ENCODE results near the gene ZNF547. TPM values are rescaled to one million over a fixed set of nuclear protein-coding genes. Genes with fewer than 3 reads are reported as not detected.
"Not testable (repeated sequence)": the region's sequence is repeated elsewhere in the genome, so short reads cannot be mapped to it uniquely, and the experiment has no call there.

ZNF547 gene
- total RNA-seq, 2 experiments from 2014 or later = 1.0 to 1.4 TPM

DNA sequence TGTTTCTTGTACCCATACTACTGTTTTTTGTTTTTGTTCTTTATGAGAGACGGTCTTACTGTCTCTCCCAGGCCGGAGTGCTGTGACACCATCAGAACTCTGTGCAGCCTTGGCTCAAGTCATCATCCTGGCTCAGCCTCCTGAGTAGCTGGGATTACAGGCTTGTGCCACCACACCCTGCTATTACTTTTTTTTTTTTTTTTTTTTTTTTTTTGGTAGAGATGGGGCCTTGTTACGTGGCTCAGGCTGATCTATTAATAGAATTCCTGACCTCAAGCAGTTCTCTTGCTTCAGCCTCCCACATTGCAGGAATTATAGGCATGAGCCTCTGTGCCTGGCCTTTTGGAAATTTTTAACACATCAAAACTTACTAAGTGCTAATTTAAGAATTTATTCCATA, 15.2 kb upstream of the ZNF547 start:
- CTCF ChIA-PET = no interaction called here
- Mint-ChIP-seq H3K4me1 (ENCODE audit: low read depth) (peaks cover 23% of the 10 kb centered on the region), H3K9me3 (peaks cover 14% of the 10 kb centered on the region), H3K27me3 (peaks cover 5% of the 10 kb centered on the region), H3K4me3 (no peak overlapping the region), H3K36me3 (peaks cover 23% of the 10 kb centered on the region), H3K27ac (no peak overlapping the region)
- intact Hi-C loops (cut with micrococcal nuclease) = no loop called here
- no peak for DNase-seq
- POLR2A ChIA-PET = no interaction called here

- POLR2A ChIA-PET = interaction anchor here (1.0 to 1.2 kb wide), 2 partner anchors 12 to 65 kb away, joined by 3 to 7 read pairs; partner anchors contain the start of genes TRAPPC2B and ZNF547
- H3K4me3 Mint-ChIP-seq = peak within 1 kb of the TSS; percentile 90
- DNase-seq = peak; percentile 91
- H3K4me1 Mint-ChIP-seq (ENCODE audit: low read depth) = peaks cover 25% of the 10 kb centered on the region
- peaks cover 53% of the 10 kb centered on the region for H3K36me3 Mint-ChIP-seq
- H3K27ac Mint-ChIP-seq = peak within 1 kb of the TSS; percentile 68
- H3K9me3 Mint-ChIP-seq = peaks cover 42% of the 10 kb centered on the region
- intact Hi-C loops (cut with micrococcal nuclease) = loop anchor here (1.0 kb wide), 5 partner anchors 12 to 111 kb away; partner anchors contain the start of genes TRAPPC2B, ZNF543, ZNF547 and ZNF548
- H3K27me3 Mint-ChIP-seq = peaks cover 5% of the 10 kb centered on the region
- CTCF ChIA-PET = no interaction called here
These were observed 12.2 kb upstream of the ZNF547 start, which contains the start of gene ZNF304 for GRCh38 chr19:57350877-57351805. ZNF304 (plus strand) TSS chr19:57351271; CDS start chr19:57351665, 394 bp downstream.

GRCh38 chr19:57351867-57352266, 11.5 kb upstream of the ZNF547 start:
- Mint-ChIP-seq H3K4me1 (ENCODE audit: low read depth) (peaks cover 25% of the 10 kb centered on the region), H3K9me3 (peaks cover 46% of the 10 kb centered on the region), H3K27me3 (peaks cover 4% of the 10 kb centered on the region), H3K36me3 (peaks cover 61% of the 10 kb centered on the region), H3K27ac (peak overlapping the region; percentile 68), H3K4me3 (peak overlapping the region; percentile 90)
- ChIA-PET CTCF (no interaction called here), POLR2A (no interaction called here)
- no peak for DNase-seq
- intact Hi-C loops (cut with micrococcal nuclease) = loop anchor here (1.0 kb wide), 5 partner anchors 11 to 112 kb away; partner anchors contain the start of genes TRAPPC2B, ZNF543, ZNF547 and ZNF548

GRCh38 chr19:57355916-57356315, 7.4 kb upstream of the ZNF547 start:
- POLR2A ChIA-PET = no interaction called here
- DNase-seq = no peak
- intact Hi-C loops (cut with micrococcal nuclease) = no loop called here
- CTCF ChIA-PET = no interaction called here
- Mint-ChIP-seq H3K9me3 (peaks cover 77% of the 10 kb centered on the region), H3K36me3 (peaks cover 87% of the 10 kb centered on the region), H3K4me3 (no peak overlapping the region), H3K27me3 (no peaks in the 10 kb centered on the region), H3K4me1 (ENCODE audit: low read depth) (peaks cover 23% of the 10 kb centered on the region), H3K27ac (no peak overlapping the region)

- Mint-ChIP-seq H3K4me1 (ENCODE audit: low read depth) (peaks cover 10% of the 10 kb centered on the region), H3K9me3 (peaks cover 80% of the 10 kb centered on the region), H3K27me3 (no peaks in the 10 kb centered on the region), H3K36me3 (peaks cover 76% of the 10 kb centered on the region), H3K27ac (no peak overlapping the region), H3K4me3 (no peak overlapping the region)
- DNase-seq = no peak
- CTCF ChIA-PET = no interaction called here
- POLR2A ChIA-PET = no interaction called here
- intact Hi-C loops (cut with micrococcal nuclease) = no loop called here
These were observed 5.9 kb upstream of the ZNF547 start for GRCh38 chr19:57357406-57357805.

GRCh38 chr19:57359300-57359699, 4.1 kb upstream of the ZNF547 start:
- intact Hi-C loops (cut with micrococcal nuclease) = no loop called here
- H3K4me1 Mint-ChIP-seq (ENCODE audit: low read depth) = peaks cover 14% of the 10 kb centered on the region
- H3K4me3 Mint-ChIP-seq = no peak overlapping the region
- ChIA-PET CTCF (no interaction called here), POLR2A (no interaction called here)
- H3K36me3 Mint-ChIP-seq = peaks cover 70% of the 10 kb centered on the region
- peaks cover 76% of the 10 kb centered on the region for H3K9me3 Mint-ChIP-seq
- H3K27me3 Mint-ChIP-seq = no peaks in the 10 kb centered on the region
- DNase-seq = no peak
- no peak overlapping the region for H3K27ac Mint-ChIP-seq

GRCh38 chr19:57362419-57362818, 932 bp upstream of the ZNF547 start:
- CTCF ChIA-PET = interaction anchor here (0.6 kb wide), 1 partner anchor 44 kb away, joined by 4 read pairs; no protein-coding TSS in a partner anchor
- peaks cover 53% of the 10 kb centered on the region for H3K9me3 Mint-ChIP-seq
- peaks cover 47% of the 10 kb centered on the region for H3K36me3 Mint-ChIP-seq
- peaks cover 14% of the 10 kb centered on the region for H3K4me1 Mint-ChIP-seq (ENCODE audit: low read depth)
- POLR2A ChIA-PET = interaction anchor here (1.7 kb wide), 1 partner anchor 12 kb away, joined by 7 read pairs; the partner anchor contains the start of gene ZNF304
- intact Hi-C loops (cut with micrococcal nuclease) = no loop called here
- no peaks in the 10 kb centered on the region for H3K27me3 Mint-ChIP-seq
- H3K4me3 Mint-ChIP-seq = peak overlapping the region; percentile 85
- DNase-seq = no peak
- no peak overlapping the region for H3K27ac Mint-ChIP-seq

GRCh38 chr19:57363688-57364181, 384 bp downstream of the ZNF547 start:
- no peaks in the 10 kb centered on the region for H3K27me3 Mint-ChIP-seq
- H3K9me3 Mint-ChIP-seq = peaks cover 52% of the 10 kb centered on the region
- peaks cover 14% of the 10 kb centered on the region for H3K4me1 Mint-ChIP-seq (ENCODE audit: low read depth)
- POLR2A ChIA-PET = interaction anchor here (1.7 kb wide), 1 partner anchor 13 kb away, joined by 7 read pairs; the partner anchor contains the start of gene ZNF304
- no peak for DNase-seq
- peak overlapping the region; percentile 85 for H3K4me3 Mint-ChIP-seq
- CTCF ChIA-PET = no interaction called here
- H3K27ac Mint-ChIP-seq = peak overlapping the region; percentile 92
- intact Hi-C loops (cut with micrococcal nuclease) = loop anchor here (1.0 kb wide), 4 partner anchors 12 to 83 kb away; partner anchors contain the start of genes ZNF304, ZNF460, ZNF543 and ZNF548
- H3K36me3 Mint-ChIP-seq = peaks cover 41% of the 10 kb centered on the region

DNA sequence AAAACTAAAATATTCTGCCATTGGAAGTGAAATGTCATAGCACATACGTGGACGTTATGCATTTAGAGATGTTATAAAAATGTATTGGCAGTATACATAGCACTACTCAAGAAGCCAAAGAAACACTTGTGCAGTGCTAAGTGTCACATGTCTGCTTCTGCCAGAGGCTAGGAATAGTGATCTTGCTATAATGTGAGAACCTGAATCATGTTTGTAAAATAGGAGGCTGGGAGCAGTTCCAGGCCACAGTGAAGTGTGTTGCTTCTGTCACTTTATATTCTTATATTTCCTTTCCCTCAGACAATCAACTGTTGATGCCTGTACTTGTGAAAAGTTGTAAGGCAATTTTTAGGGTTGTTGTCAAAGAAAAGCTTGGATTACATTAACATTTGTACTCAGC, 3.4 kb downstream of the ZNF547 start:
- H3K4me1 Mint-ChIP-seq (ENCODE audit: low read depth) = peaks cover 14% of the 10 kb centered on the region
- no peak overlapping the region for H3K27ac Mint-ChIP-seq
- intact Hi-C loops (cut with micrococcal nuclease) = no loop called here
- no peak overlapping the region for H3K4me3 Mint-ChIP-seq
- ChIA-PET POLR2A (no interaction called here), CTCF (no interaction called here)
- no peaks in the 10 kb centered on the region for H3K27me3 Mint-ChIP-seq
- H3K9me3 Mint-ChIP-seq = peaks cover 40% of the 10 kb centered on the region
- peaks cover 51% of the 10 kb centered on the region for H3K36me3 Mint-ChIP-seq
- no peak for DNase-seq

DNA sequence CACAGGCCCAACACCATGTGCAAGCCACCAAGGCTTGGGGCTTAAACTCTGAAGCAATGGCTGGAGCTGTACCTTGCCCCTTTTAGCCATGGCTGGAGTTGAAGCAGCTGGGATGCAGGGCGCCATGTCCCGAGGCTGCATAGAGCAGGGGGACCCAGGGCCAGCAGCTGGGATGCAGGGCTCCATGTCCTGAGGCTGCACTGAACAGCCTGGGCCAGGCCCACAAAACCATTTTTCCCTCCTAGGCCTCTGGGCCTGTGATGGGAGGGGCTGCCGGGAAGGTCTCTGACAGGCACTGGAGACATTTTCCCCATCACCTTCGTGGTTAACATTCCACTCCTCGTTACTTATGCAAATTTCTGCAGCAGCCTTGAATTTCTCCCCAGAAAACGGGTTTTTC, 10.8 kb downstream of the ZNF547 start:
- Mint-ChIP-seq H3K4me3 (no peak overlapping the region), H3K36me3 (peaks cover 89% of the 10 kb centered on the region), H3K4me1 (ENCODE audit: low read depth) (no peaks in the 10 kb centered on the region), H3K27ac (no peak overlapping the region), H3K9me3 (peaks cover 61% of the 10 kb centered on the region), H3K27me3 (no peaks in the 10 kb centered on the region)
- DNase-seq = no peak
- ChIA-PET POLR2A (no interaction called here), CTCF (no interaction called here)
- intact Hi-C loops (cut with micrococcal nuclease) = no loop called here

GRCh38 chr19:57374647-57375046, 11.3 kb downstream of the ZNF547 start:
- intact Hi-C loops (cut with micrococcal nuclease); DNase-seq; H3K27ac Mint-ChIP-seq; POLR2A ChIA-PET; H3K4me1 Mint-ChIP-seq (ENCODE audit: low read depth); H3K4me3 Mint-ChIP-seq; CTCF ChIA-PET; H3K27me3 Mint-ChIP-seq: not testable (repeated sequence)
- Mint-ChIP-seq H3K36me3 (peaks cover 89% of the 10 kb centered on the region), H3K9me3 (peaks cover 63% of the 10 kb centered on the region)

DNA sequence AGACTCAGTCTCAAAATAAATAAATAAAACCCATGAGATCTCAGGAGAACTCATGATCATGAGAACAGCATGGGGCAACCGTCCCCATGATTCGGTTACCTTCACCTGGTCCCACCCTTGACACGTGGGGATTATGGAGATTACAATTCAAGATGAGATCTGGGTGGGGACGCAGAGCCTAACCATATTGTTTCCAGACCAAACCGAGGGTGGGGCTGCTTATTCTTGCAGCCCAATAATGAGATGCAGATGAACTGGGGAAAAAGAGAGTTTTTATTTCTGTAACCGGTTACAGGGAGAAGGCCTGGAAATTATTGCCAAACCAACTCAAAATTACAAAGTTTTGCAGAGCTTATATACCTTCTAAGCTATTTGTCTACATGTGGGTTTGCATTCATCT, 12.8 kb downstream of the ZNF547 start:
- H3K4me3 Mint-ChIP-seq = no peak overlapping the region

More for the DNA sequence above, 12.8 kb downstream of the ZNF547 start:
- Mint-ChIP-seq H3K36me3 (peaks cover 86% of the 10 kb centered on the region), H3K4me1 (ENCODE audit: low read depth) (no peaks in the 10 kb centered on the region), H3K27ac (no peak overlapping the region), H3K9me3 (peaks cover 74% of the 10 kb centered on the region), H3K27me3 (no peaks in the 10 kb centered on the region)
- intact Hi-C loops (cut with micrococcal nuclease) = no loop called here
- CTCF ChIA-PET = no interaction called here
- DNase-seq = no peak
- POLR2A ChIA-PET = no interaction called here
